Thyroid gland (tissue), 4 donors: ENCODE data around the gene MCF2. TPM values are rescaled to one million over a fixed set of nuclear protein-coding genes. Genes with fewer than 3 reads are reported as not detected.

Experiments used
- DNase-seq, 2 donors: peaks; one replicate each; pipeline ENCODE4 v3.0.0-alpha.2; 2019
- H3K27ac ChIP-seq, 3 donors: fragments of 200-600 bp; sonication (generic); 1 replicate in 2 of 3; 2 replicates in 1 of 3; pipeline ENCODE4 v1.5.1; 2016 to 2019; ENCODE audit warnings: mild to moderate bottlenecking in 1 of 3, moderate library complexity in 1 of 3
- H3K27me3 ChIP-seq: fragments of 200-600 bp; sonication (generic); one replicate; pipeline ENCODE4 v1.5.1; 2019
- H3K36me3 ChIP-seq, 2 donors: fragments of 200-600 bp; sonication (generic); one replicate each; pipeline ENCODE4 v1.5.1; 2016 to 2019
- H3K4me1 ChIP-seq, 2 donors: fragments of 200-600 bp; sonication (generic); one replicate each; pipeline ENCODE4 v1.5.1; 2017 to 2019
- H3K4me3 ChIP-seq, 3 donors: fragments of 200-600 bp; sonication (generic); replicated peaks in 1 of 3; 1 replicate in 2 of 3; 2 replicates in 1 of 3; pipeline ENCODE4 v1.5.1; 2016; ENCODE audit warnings: mild to moderate bottlenecking in 1 of 3
- H3K9me3 ChIP-seq: fragments of 200-600 bp; sonication (generic); one replicate; pipeline ENCODE4 v1.5.1; 2017
- POLR2A ChIP-seq, 2 donors: fragments of 450-650 bp; IDR thresholded peaks; one replicate each; pipeline ENCODE4 v1.6.1; 2017; ENCODE audit warnings: antibody characterized with exemption in 2 of 2, mild to moderate bottlenecking in 2 of 2, moderate library complexity in 1 of 2
- WGBS, 2 donors: methylation state at CpG; one replicate each; pipeline ENCODE4 v1.1.5; 2017; 5-methylcytosine and 5-hydroxymethylcytosine counted together
- intact Hi-C: fragments of 100-400 bp; cut with DNase I; formaldehyde crosslinking; loops from one replicate; pipeline ENCODE4 v1.15.1; 2023
- total RNA-seq, 4 donors: library from RNA; depleted of rRNA; stranded (reverse); fragments of >200 nt; gene quantifications; one replicate each; pipeline ENCODE4 v1.2.3, GENCODE V29; 2016
- TF ChIP-seq, protein P1 (sequence below), 6 experiments: fragments of 200-600 bp in 3 of 6; fragments of 450-650 bp in 3 of 6; sonication (generic) in 3 of 6; IDR thresholded peaks; one replicate each; pipeline ENCODE4 v1.5.1; 2016 to 2019; ENCODE audit warnings: antibody characterized with exemption in 6 of 6, mild to moderate bottlenecking in 2 of 6, inconsistent platforms in 1 of 6, moderate library complexity in 1 of 6

Gene MCF2
- total RNA-seq, 4 donors from 2014 or later, result 0.40 to 0.63 (median 0.56) TPM; not detected in 1

DNA sequence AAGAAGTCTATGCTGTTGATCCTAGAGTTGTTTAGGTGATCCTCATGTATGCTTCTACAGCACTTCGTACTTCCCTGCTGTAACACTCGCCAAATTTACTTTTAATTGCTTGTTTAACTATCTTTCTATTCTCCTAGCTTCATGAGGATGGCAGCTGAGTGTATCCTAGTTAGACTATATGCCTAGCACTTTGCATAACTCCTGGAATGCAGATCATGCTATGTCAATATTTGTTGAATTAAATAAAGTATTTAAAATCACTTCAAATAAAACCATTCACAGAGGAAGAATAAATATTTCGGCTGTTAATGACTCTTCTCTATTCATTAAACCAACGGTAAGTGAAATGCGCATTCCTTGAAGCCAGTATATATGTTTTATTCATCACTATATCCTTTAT, 122.4 kb downstream of the MCF2 start:
- no peak for DNase-seq
- H3K4me3 ChIP-seq, result no peak overlapping the region
- no peaks in the 10 kb centered on the region for H3K36me3 ChIP-seq
- no peaks in the 10 kb centered on the region for H3K27me3 ChIP-seq
- no peaks in the 10 kb centered on the region for H3K9me3 ChIP-seq
- WGBS, 2 donors, result 82 to 85% methylated on average over 5 of the region's 5 CpGs
- no peaks in the 10 kb centered on the region for H3K4me1 ChIP-seq
- intact Hi-C loops, result no loop called here
- TF ChIP-seq, protein P1, sequence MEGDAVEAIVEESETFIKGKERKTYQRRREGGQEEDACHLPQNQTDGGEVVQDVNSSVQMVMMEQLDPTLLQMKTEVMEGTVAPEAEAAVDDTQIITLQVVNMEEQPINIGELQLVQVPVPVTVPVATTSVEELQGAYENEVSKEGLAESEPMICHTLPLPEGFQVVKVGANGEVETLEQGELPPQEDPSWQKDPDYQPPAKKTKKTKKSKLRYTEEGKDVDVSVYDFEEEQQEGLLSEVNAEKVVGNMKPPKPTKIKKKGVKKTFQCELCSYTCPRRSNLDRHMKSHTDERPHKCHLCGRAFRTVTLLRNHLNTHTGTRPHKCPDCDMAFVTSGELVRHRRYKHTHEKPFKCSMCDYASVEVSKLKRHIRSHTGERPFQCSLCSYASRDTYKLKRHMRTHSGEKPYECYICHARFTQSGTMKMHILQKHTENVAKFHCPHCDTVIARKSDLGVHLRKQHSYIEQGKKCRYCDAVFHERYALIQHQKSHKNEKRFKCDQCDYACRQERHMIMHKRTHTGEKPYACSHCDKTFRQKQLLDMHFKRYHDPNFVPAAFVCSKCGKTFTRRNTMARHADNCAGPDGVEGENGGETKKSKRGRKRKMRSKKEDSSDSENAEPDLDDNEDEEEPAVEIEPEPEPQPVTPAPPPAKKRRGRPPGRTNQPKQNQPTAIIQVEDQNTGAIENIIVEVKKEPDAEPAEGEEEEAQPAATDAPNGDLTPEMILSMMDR (IDR thresholded peaks at IDR 0.05), result no peak
- TF ChIP-seq POLR2A (IDR thresholded peaks at IDR 0.05), result no peak
- H3K27ac ChIP-seq, result no peak overlapping the region

DNA sequence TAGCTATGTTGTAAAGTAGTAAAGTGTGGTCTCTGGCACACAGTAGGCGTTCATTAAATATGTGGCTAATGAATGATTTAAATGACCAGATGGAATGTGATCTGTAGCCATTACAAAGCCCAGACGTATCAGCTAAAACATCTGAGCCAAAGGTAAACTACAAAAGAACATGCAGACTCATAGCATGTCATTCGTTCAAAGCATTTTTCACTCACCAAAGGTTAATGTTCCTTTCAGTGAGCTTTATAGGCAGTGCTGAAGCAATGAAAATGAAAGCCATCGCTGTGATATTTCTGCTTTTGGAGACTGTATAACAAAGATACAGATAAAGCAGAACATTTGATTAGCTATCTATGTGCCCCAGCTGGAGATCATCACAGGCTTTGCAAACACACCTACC, 126.9 kb downstream of the MCF2 start:
- WGBS, 2 donors, result 73 to 74% methylated on average over 4 of the region's 4 CpGs
- no peak overlapping the region for H3K4me3 ChIP-seq
- H3K4me1 ChIP-seq, result no peaks in the 10 kb centered on the region
- H3K27me3 ChIP-seq, result no peaks in the 10 kb centered on the region
- H3K27ac ChIP-seq, result no peak overlapping the region
- TF ChIP-seq POLR2A (IDR thresholded peaks at IDR 0.05), result no peak
- TF ChIP-seq, protein P1 (IDR thresholded peaks at IDR 0.05), result no peak
- no peaks in the 10 kb centered on the region for H3K9me3 ChIP-seq
- DNase-seq, result no peak
- no peaks in the 10 kb centered on the region for H3K36me3 ChIP-seq
- intact Hi-C loops, result no loop called here

DNA sequence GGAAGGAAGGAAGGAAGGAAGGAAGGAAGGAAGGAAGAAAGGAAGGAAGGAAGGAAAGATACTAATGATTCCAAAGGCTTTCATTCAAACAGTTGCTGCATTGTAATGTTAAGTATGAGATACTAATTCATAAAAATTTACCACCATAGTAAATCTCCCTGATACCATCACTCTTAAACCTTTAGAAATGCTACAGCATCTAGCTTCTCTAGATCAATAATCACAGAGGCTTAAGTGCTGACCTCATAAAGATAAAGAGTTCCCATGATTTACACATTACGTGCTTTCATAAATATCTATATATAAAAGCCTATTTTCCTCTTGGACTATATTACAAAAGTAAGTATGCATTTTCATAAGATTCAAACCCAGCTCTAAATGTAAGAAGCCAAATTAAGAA, 141.0 kb downstream of the MCF2 start:
- Histone ChIP-seq H3K27me3 (peaks cover under 1% of the 10 kb centered on the region), H3K4me1 (no peaks in the 10 kb centered on the region), H3K27ac (no peak overlapping the region), H3K9me3 (no peaks in the 10 kb centered on the region), H3K4me3 (no peak overlapping the region), H3K36me3 (no peaks in the 10 kb centered on the region)
- DNase-seq, result no peak
- 88 to 92% methylated on average over 1 of the region's 1 CpG for WGBS, 2 donors
- TF ChIP-seq POLR2A (IDR thresholded peaks at IDR 0.05), result no peak
- TF ChIP-seq, protein P1 (IDR thresholded peaks at IDR 0.05), result no peak
- intact Hi-C loops, result no loop called here

DNA sequence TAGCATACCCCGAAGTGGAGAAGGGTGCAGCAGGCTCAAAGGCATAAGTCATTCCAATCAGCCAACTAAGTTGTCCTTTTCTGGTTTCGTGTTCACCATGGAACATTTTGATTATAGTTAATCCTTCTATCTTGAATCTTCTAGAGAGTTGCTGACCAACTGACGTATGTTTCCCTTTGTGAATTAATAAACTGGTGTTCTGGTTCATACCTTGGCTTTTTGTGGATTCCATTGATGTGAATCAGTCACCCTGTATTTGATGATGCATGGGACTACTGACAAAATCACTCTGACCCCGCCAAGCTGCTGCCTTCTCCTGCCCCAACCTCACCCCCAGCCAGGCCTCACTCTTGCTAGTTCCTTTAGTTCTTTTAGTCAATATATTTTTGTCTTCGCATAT, 144.7 kb downstream of the MCF2 start:
- H3K4me3 ChIP-seq, result no peak overlapping the region
- TF ChIP-seq, protein P1 (IDR thresholded peaks at IDR 0.05), result no peak
- TF ChIP-seq POLR2A (IDR thresholded peaks at IDR 0.05), result no peak
- WGBS, 2 donors, result 88 to 89% methylated on average over 5 of the region's 5 CpGs

DNA sequence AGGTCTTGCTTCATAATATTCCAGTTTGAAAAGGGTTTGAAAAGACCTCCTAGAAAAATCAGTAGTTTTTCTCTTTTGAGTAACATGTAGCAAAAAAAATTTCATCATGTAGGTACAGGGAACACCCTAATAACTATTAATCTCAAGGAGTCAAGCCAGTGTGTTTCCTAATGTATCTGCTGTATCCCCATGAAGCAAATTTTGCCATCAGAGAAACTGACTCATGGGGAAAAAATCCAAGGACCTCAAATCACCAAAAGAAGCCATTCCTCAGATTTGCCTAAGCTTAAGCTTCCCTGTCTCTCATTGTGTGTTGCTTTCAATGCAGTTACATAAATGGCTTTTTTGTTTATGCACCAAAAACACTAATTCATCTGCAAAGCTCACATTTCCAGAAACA, 147.7 kb downstream of the MCF2 start:
- no peaks in the 10 kb centered on the region for H3K36me3 ChIP-seq
- no peak overlapping the region for H3K4me3 ChIP-seq
- TF ChIP-seq POLR2A (IDR thresholded peaks at IDR 0.05), result no peak
- TF ChIP-seq, protein P1 (IDR thresholded peaks at IDR 0.05), result no peak
- H3K9me3 ChIP-seq, result no peaks in the 10 kb centered on the region
- DNase-seq, result no peak
- H3K27me3 ChIP-seq, result no peaks in the 10 kb centered on the region
- H3K4me1 ChIP-seq, result no peaks in the 10 kb centered on the region
- no peak overlapping the region for H3K27ac ChIP-seq
- intact Hi-C loops, result no loop called here

More for the DNA sequence above, 144.7 kb downstream of the MCF2 start:
- DNase-seq, result no peak
- Histone ChIP-seq H3K27ac (no peak overlapping the region), H3K36me3 (no peaks in the 10 kb centered on the region), H3K27me3 (no peaks in the 10 kb centered on the region), H3K9me3 (no peaks in the 10 kb centered on the region), H3K4me1 (no peaks in the 10 kb centered on the region)
- intact Hi-C loops, result no loop called here
